IMR-90 (cell line): Measurements from ENCODE around the gene ZNF831.

Source experiments
- CTCF ChIP-seq: conservative IDR thresholded peaks from 2 replicates; pipeline ENCODE4 v1.5.1; 2012; ENCODE audit warnings: mild to moderate bottlenecking, low read depth, low read length, improper control_type of control experiment
- RFX5 ChIP-seq: IDR thresholded peaks from 2 replicates; pipeline ENCODE4 v1.8.0; 2012; ENCODE audit warnings: low read depth, mild to moderate bottlenecking, low read length, moderate library complexity
- TF ChIP-seq, protein P1 (sequence below): fragments of 150-350 bp; IDR thresholded peaks from 2 replicates; pipeline ENCODE4 v1.6.1; 2017; ENCODE audit warnings: mild to moderate bottlenecking, antibody characterized with exemption, low read length, low read depth

- TF ChIP-seq, protein P1, sequence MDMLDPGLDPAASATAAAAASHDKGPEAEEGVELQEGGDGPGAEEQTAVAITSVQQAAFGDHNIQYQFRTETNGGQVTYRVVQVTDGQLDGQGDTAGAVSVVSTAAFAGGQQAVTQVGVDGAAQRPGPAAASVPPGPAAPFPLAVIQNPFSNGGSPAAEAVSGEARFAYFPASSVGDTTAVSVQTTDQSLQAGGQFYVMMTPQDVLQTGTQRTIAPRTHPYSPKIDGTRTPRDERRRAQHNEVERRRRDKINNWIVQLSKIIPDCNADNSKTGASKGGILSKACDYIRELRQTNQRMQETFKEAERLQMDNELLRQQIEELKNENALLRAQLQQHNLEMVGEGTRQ: no peak
- TF ChIP-seq RFX5: no peak
- TF ChIP-seq CTCF: no peak
Observed at GRCh38 chr20:59157531-59157930, 6.1 kb upstream of the ZNF831 start.
